Osteoblast (primary cell): Measurements from ENCODE around the gene NOP56. TPM values are rescaled to one million over a fixed set of nuclear protein-coding genes. Genes with fewer than 3 reads are reported as not detected.

Experiments used
- DNase-seq: peaks from one replicate; pipeline ENCODE4 v3.0.0; 2011; ENCODE audit warnings: low spot score, mixed read lengths; ENCODE audit not compliant: insufficient read length; ENCODE audit errors: missing footprints
- H2AFZ ChIP-seq: 2 replicates; pipeline ENCODE4 v1.6.0; 2011; ENCODE audit warnings: mild to moderate bottlenecking, low read length
- H3K27ac ChIP-seq: 2 replicates; pipeline ENCODE4 v1.5.1; 2011; ENCODE audit warnings: mild to moderate bottlenecking, low read depth, low read length, moderate library complexity
- H3K27me3 ChIP-seq: 2 replicates; pipeline ENCODE4 v1.6.0; 2012; ENCODE audit warnings: mild to moderate bottlenecking, control low read depth, inconsistent platforms, low read length, moderate library complexity; ENCODE audit not compliant: insufficient read depth
- H3K36me3 ChIP-seq: 2 replicates; pipeline ENCODE4 v1.5.1; 2011; ENCODE audit warnings: mild to moderate bottlenecking, low read length, control low read depth, moderate library complexity; ENCODE audit not compliant: insufficient read depth
- H3K4me1 ChIP-seq: 2 replicates; pipeline ENCODE4 v1.5.1; 2011; ENCODE audit warnings: mild to moderate bottlenecking, low read length, control low read depth, moderate library complexity; ENCODE audit not compliant: insufficient read depth
- H3K4me2 ChIP-seq: 2 replicates; pipeline ENCODE4 v1.6.0; 2011; ENCODE audit warnings: mild to moderate bottlenecking, low read length; ENCODE audit not compliant: insufficient read depth
- H3K4me3 ChIP-seq: fragments of 200-600 bp; sonication (generic); 3 replicates; pipeline ENCODE4 v1.5.1; 2012; ENCODE audit warnings: mild to moderate bottlenecking, low read length, inconsistent platforms; ENCODE audit not compliant: insufficient read depth
- H3K79me2 ChIP-seq: 2 replicates; pipeline ENCODE4 v1.6.0; 2012; ENCODE audit warnings: mild to moderate bottlenecking, low read length, control low read depth, inconsistent platforms; ENCODE audit not compliant: insufficient read depth
- H3K9me3 ChIP-seq: 2 replicates; pipeline ENCODE4 v1.5.1; 2011; ENCODE audit warnings: low read depth, low read length, control low read depth
- H4K20me1 ChIP-seq: 2 replicates; pipeline ENCODE4 v1.6.0; 2012; ENCODE audit warnings: mild to moderate bottlenecking, low read length, control low read depth; ENCODE audit not compliant: insufficient read depth
- small RNA-seq: library from RNA; depleted of rRNA; stranded (forward); fragments of <200 nt; gene quantifications from one replicate; pipeline ENCODE3, GENCODE V24; 2012
- total RNA-seq: library from RNA; depleted of rRNA; stranded (reverse); fragments of >200 nt; gene quantifications from 2 replicates; pipeline ENCODE4 v1.2.3, GENCODE V29; 2012
- TF ChIP-seq, protein P1 (sequence below): IDR thresholded peaks from 2 replicates; pipeline ENCODE4 v1.5.1; 2011; ENCODE audit warnings: mild to moderate bottlenecking, low read depth, low read length, moderate library complexity; ENCODE audit errors: extremely low read depth

The NOP56 gene
- total RNA-seq, 1 donor = 91.2 TPM

DNA sequence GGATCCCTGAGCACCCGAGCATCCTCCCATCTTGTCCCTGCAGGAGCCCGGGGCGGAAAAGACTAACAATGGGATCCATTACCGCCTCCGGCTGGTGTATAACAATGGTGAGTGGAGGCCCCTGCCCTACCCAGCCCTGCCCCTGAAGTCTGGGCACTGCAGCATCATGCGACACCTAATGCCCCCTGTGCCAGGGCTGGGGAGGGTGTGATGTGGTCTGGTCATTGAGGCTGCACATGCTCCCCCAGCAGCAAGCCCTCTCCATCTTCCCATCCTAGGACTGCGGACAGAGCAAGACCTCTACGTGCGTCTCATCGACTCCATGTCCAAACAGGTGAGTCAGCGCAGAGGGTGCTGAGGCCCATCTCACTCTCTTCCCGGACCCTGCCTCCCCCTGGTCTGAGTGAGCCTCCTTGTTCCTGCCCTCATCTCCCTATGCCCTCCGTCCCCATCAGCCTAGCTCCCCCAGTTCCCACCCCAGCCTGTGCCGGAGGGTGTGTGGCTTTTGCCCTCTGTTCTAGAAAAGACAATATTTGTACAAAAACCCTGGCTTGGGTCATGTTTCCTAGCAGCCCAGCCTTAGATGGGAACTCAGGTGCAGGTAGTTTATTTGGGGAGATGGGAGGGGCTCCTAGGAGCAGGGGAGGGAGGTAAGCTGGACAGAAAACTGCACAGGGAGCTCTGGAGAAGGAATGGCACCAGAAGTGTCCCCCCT is 53.7 kb downstream of the NOP56 start:
- Histone ChIP-seq H3K79me2 (no peaks in the 10 kb centered on the region), H3K36me3 (no peaks in the 10 kb centered on the region), H4K20me1 (no peaks in the 10 kb centered on the region), H3K27ac (no peak overlapping the region), H3K9me3 (no peaks in the 10 kb centered on the region), H3K4me1 (no peaks in the 10 kb centered on the region), H3K4me2 (no peak overlapping the region), H2AFZ (no peak overlapping the region), H3K27me3 (peaks cover 19% of the 10 kb centered on the region), H3K4me3 (no peak overlapping the region)
- DNase-seq = peak; percentile 38
- TF ChIP-seq, protein P1, sequence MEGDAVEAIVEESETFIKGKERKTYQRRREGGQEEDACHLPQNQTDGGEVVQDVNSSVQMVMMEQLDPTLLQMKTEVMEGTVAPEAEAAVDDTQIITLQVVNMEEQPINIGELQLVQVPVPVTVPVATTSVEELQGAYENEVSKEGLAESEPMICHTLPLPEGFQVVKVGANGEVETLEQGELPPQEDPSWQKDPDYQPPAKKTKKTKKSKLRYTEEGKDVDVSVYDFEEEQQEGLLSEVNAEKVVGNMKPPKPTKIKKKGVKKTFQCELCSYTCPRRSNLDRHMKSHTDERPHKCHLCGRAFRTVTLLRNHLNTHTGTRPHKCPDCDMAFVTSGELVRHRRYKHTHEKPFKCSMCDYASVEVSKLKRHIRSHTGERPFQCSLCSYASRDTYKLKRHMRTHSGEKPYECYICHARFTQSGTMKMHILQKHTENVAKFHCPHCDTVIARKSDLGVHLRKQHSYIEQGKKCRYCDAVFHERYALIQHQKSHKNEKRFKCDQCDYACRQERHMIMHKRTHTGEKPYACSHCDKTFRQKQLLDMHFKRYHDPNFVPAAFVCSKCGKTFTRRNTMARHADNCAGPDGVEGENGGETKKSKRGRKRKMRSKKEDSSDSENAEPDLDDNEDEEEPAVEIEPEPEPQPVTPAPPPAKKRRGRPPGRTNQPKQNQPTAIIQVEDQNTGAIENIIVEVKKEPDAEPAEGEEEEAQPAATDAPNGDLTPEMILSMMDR = no peak

DNA sequence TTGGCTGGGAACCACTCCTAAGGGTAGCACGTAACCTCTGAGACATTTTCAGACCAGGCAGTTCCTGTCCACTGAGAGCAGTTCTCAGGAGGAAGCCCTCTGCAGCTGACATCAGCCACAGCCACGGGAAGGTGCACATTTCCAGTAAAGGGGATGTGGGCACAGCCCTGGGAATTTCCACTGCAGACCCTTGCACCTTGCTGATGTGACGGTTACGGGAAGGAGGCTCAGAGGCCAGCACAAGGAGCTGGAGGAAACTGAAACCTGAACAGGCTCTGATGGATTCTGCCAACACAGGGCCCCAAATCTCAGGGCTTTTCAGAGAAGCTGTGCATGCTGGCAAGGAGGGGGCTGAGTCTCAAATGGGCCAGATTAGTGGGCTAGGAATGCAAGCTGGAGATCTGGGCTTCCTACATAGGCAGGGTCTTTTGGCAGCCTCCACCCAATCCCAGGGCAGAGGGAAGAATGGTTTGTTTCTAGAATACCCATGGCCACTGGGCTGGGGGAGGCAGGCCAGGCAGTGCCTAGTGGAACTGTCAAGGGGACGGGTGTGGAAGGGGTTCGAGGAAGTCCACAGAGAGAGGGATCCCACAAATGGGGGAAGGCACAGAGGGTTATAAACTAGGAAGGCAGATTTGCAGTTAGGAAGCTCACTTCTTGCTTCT is 54.4 kb downstream of the NOP56 start:
- no peaks in the 10 kb centered on the region for H3K79me2 ChIP-seq
- no peaks in the 10 kb centered on the region for H3K9me3 ChIP-seq
- H2AFZ ChIP-seq = no peak overlapping the region
- no peaks in the 10 kb centered on the region for H4K20me1 ChIP-seq
- peak; percentile 57 for DNase-seq
- H3K4me3 ChIP-seq = no peak overlapping the region
- H3K4me2 ChIP-seq = no peak overlapping the region
- no peaks in the 10 kb centered on the region for H3K4me1 ChIP-seq
- H3K36me3 ChIP-seq = no peaks in the 10 kb centered on the region
- H3K27ac ChIP-seq = no peak overlapping the region
- peaks cover 18% of the 10 kb centered on the region for H3K27me3 ChIP-seq
- TF ChIP-seq, protein P1 = no peak

DNA sequence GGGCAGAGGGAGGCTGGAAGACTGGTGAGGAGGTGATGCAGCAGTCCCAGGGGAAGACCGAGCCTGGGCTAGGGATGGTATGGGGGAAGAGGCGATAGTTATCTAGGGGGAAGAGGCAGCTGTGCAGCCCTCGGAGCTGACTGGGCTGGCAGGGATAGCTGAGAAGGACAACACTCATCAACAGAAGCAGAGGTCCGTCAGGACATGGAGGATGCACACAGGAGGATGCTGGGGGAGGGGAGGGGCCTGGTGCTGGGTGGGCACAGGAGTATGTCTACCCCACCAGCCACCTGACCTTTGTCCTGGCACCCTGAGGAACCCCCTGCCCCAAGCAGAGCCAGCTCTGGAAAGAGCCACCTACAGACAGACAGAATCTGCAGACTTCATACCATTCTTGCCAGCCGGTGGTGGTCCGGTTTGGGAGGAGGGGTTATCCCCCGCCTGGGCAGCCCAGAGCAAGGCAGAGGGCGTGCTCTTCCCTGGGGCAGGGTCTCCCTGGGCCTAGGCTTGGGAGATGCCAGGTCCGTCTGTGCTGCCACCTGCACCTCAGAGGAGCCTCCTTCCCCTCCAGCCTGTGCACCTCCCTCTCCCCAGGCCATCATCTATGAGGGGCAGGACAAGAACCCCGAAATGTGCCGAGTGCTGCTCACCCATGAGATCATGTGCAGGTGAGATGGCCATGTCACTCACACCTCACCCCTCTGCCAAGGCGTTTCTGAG is 55.1 kb downstream of the NOP56 start:
- H4K20me1 ChIP-seq = no peaks in the 10 kb centered on the region
- H2AFZ ChIP-seq = no peak overlapping the region
- no peaks in the 10 kb centered on the region for H3K36me3 ChIP-seq
- peaks cover 16% of the 10 kb centered on the region for H3K27me3 ChIP-seq
- H3K27ac ChIP-seq = no peak overlapping the region
- peak; percentile 77 for DNase-seq
- no peaks in the 10 kb centered on the region for H3K4me1 ChIP-seq
- no peak overlapping the region for H3K4me3 ChIP-seq
- H3K79me2 ChIP-seq = no peaks in the 10 kb centered on the region
- no peaks in the 10 kb centered on the region for H3K9me3 ChIP-seq
- H3K4me2 ChIP-seq = no peak overlapping the region
- TF ChIP-seq, protein P1 = no peak

Small RNAs within 50 kb of the gene (small RNA-seq; reads per million reads assigned to genes)
- gene SNORA51 (not detected), gene SNORD110 (not detected), gene SNORD56 (not detected), gene SNORD57 (not detected), gene SNORD86 (not detected)

Other genes starting within 250 kb of the NOP56 start
- gene SNRPB, start 181.8 kb upstream of the NOP56 start, total RNA-seq = 99.3 and 109 TPM in 2 replicates
- 6.9 and 12.7 TPM in 2 replicates for gene ZNF343, start 143.7 kb upstream of the NOP56 start, total RNA-seq
- gene TMC2, start 116.1 kb upstream of the NOP56 start, total RNA-seq = not detected in 2 replicates
- 67.5 and 71.7 TPM in 2 replicates for gene IDH3B, start 11.6 kb downstream of the NOP56 start, total RNA-seq
- gene EBF4, start 40.1 kb downstream of the NOP56 start, total RNA-seq = under 0.01 and 0.29 TPM in 2 replicates
- under 0.01 and 0.88 TPM in 2 replicates for gene CPXM1, start 148.0 kb downstream of the NOP56 start, total RNA-seq
- 0.29 and 0.36 TPM in 2 replicates for gene C20orf141, start 162.4 kb downstream of the NOP56 start, total RNA-seq
- gene TMEM239, start 163.7 kb downstream of the NOP56 start, total RNA-seq = under 0.01 TPM in 1 of 2 replicates, not detected in the other
- gene PCED1A, start 188.0 kb downstream of the NOP56 start, total RNA-seq = 21.5 and 24.2 TPM in 2 replicates
- gene VPS16, start 188.1 kb downstream of the NOP56 start, total RNA-seq = 36.2 and 40.1 TPM in 2 replicates
- 44.2 and 51.0 TPM in 2 replicates for gene PTPRA, start 220.8 kb downstream of the NOP56 start, total RNA-seq